Activated CD8-positive, alpha-beta memory T cell treated with anti-CD3 and anti-CD28 coated beads, Interleukin-2, amount 50 U/mL, for 1 hour (primary cell): Measurements from ENCODE around the gene TMEM91.

ENCODE experiments used
- DNase-seq: peaks from one replicate; pipeline ENCODE4 v3.0.0-alpha.2; 2020; ENCODE audit errors: extremely low read depth

TMEM91 gene

DNA sequence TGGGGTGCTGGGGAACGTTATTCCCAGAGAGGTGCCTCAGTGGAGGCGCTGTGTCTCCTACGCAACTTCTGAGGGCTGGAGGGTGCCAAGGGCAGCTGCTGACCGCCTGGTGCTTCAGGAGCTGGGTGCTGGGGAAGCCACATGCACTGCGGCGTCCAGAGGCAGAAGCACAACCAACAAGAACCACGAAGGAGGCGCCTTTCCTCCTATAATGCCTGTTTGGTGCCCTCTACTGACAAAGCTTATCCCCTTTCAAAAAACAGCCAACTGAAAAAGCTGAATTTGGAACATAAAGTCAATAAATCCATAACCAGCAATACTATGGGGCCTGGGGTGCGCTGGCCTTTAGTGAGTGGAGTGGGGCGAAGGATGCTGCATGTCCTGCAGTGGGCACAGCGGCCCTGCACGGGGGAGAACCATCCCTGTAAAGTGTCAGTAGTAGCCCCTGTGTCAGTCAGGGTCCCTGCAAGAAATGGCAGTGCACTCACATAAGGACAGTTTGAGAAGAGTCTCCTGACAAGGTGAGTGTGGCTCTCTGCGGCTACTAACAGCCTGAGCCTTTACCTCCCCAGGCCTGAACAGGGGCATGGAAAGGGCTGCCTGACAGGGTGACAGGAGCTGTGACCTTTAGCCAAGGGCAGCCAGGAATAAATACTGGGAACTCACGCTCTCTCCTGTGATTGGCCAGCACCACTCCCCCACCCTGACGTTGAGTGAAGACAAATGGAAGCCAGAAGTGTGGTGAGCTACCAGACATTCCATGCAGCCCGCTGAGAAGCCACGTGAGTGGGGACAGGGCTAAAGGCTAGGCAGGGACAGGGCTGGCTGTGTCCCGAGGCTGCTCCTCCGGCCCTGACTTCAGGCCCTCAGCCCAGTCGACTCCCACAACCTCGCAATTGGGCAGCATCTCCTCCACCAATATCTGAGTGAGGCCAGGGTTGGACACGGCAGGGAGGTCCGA is 55.4 kb downstream of the TMEM91 start:
- DNase-seq = no peak

DNA sequence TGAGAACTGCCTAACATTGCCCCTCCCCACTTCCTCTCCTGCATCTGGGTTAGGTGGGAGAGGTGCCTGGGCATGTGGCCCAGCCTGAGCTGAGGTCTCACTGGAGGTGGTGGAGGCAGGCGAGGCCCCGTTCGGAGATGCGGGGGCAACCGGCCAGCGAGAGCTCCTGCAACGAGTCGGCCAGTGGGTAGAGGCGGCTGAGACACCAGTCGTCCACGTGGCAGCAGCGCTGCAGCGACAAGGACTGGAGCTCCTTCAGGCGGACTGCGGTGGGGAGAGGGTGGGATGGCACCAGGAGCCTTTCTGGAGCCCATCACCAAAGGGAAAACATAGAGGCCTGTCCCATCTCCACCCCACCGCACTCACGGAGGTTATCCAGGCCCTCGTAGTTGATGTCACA is 56.8 kb downstream of the TMEM91 start:
- DNase-seq = no peak
